IPS-NIHi11 (cell line): Measurements from ENCODE around the gene TCP10L.
"Not testable (repeated sequence)": the region's sequence is repeated elsewhere in the genome, so short reads cannot be mapped to it uniquely, and the experiment has no call there.

ENCODE experiments used
- DNase-seq: peaks from one replicate; pipeline ENCODE4 v3.0.0; 2012; ENCODE audit warnings: mixed read lengths, low spot score

TCP10L gene, protein sequence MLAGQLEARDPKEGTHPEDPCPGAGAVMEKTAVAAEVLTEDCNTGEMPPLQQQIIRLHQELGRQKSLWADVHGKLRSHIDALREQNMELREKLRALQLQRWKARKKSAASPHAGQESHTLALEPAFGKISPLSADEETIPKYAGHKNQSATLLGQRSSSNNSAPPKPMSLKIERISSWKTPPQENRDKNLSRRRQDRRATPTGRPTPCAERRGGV

DNA sequence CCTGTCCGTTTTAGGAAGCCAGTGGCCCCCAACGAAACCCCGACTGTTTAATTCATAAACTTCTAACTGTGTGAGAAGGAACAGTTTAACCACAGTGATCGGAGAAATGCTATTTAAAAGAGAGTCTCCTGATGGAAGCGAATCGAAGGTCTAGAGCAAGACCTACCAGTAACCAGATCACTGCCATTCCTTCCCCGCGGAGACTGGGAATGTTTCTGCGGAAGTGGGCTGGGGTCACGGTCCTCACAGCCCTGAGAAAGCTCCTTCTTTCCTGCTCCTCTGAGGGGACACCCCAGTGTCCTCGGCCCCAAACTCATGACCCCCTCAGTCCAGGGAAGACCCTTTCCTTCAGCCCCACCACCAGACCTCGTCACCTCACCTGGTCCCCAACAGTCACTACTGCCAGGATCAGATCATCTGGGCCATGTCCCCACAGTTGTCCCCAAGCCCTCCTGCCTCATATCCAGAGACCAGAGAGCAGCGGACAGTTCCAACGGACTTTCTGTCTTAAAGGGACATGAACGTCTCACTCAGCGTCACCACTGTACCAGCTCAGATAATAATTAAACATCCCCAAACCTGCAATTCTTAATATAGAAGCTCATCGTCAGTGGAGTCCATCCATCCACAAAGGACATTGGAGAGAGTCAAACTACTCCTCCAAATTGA is at the start of gene TCP10L:
TSS of gene TCP10L (minus strand) at position 482 of the 669 bp plus-strand sequence. CDS start 1,219 bp downstream, outside the sequence.
- no peak for DNase-seq

DNA sequence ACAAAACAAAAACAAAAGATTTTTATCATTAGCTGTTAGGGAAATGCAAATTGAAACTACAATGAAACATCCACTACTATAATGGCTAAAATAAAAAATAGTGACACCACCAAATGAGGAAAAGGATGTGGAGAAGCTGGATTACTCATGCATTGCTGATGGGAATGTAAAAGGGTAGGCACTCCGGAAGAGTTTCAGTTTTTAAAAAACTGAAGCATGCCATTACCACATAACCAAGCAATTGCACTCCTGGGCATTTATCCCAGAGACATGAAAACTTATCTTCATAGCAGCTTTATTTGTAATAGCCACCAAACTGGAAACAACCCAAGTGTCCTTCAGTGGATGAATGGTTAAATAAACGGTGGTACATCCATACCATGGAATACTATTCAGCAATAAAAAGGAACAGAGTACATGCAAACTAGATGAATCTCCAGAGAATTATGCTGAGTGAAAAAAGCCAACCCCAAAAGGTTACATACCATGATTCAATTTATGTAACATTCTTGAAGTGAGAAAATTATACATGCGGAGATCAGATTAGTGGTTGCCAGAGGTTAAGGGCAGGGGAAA is 41.4 kb upstream of the TCP10L start:
- no peak for DNase-seq

DNA sequence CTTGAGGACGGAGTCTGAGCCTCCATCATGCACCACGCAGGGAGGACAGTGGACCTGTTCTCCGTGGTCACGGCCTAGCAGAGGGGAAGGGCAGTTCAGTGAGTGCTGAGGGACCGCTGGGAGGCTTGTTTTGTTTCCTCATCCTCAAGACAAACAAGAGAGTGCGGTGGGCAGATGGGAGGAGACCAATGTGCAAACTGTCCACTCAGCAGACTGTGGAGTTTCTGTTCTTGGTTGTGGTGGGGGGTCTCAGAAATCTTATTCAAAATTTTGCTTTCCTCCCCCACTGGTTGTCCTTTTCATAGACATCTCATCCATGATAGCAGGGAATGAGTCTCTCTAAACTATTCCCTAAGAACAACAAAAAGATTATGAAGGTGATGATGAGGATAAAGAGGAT is 32.9 kb upstream of the TCP10L start:
- not testable (repeated sequence) for DNase-seq

DNA sequence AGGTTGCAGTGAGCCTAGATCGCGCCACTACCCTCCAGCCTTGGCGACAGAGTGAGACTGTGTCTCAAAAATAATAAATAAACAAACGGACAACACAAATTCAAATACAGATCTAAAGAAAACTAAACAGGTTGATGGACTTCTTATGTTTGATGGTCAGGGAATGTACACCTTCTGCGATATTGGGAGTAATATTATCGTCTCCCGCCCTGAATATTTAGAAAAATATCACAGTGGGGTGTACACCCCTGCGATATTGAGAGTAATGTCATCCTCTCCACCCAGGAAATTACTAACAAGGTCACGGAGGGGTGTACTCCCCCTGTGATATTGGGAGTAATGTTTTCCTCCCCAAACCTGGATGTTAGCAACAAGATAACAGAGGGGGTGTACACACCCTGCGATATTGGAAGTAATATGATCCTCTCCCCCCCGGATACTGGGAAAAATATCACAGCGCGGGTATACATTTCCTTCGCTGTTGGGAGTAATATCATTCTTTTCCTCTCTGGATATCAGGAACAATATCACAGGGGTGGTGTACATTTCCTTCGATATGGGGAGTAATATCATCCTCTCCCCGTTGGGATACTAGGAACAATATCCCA is 28.2 kb upstream of the TCP10L start:
- no peak for DNase-seq

DNA sequence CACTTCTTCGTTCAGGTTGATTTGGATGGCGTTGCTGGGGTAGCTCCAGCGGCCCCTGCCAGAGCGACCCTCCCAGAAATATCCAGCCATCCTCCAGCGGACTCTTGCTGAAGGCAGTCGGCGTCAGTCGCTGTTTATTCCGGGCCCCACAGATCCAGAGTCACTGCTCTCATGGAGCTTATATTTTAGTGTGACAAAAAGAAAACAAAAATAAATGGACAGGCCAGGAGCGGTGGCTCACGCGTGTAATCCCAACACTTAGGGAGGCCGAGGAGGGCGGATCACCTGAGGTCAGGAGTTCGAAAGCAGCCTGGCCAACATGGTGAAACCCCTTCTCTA is 27.6 kb upstream of the TCP10L start:
- no peak for DNase-seq

DNA sequence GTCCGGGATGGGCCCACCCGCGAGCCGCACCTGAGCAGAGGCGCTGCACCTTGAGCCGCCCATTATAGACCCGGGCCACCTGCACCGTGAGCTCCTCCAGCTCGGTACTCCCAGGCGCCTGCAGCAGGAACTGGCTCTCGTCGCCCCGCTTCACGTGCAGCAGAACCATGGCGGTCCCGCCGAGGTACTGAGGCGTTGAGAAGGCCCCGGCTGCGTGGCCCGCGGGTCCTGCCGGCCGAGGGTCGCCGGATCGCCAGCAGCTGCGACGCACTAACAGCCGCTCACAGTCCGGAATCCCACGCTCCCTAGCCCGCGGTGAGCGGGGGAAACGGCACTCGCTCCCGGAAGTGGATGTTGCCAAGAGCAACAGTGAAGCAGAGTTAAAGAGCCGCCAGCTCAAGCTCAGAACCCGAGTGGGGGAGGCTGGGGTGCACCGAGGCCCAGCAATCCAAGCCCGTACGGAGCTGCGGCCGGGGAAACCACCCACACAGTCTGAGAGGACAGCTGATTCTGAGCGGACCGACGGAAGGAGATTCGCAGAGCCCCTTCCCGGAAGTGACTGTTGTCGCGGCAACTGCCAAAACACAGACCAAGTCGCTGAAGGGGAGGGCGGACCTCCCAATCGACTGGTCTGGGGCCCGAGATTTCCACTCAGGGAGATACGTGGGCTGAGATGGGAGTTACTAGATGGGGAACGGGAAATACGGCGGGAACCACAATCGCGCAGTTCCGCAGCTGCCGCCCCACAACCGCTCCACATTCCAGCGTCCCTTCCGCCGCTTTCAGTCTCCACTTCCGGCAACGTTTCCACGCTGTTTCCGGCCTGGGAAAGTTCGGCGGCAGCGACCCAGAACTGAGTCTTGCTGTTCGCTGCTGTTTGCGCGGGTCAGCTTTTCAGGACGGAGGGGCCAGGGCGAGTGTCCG is 27.0 kb upstream of the TCP10L start, which contains the start of gene CFAP298:
TSS of gene CFAP298 (minus strand) at position 303 of the 924 bp plus-strand sequence. CDS start at position 169, 134 bp downstream.
- peak; percentile 85 for DNase-seq

DNA sequence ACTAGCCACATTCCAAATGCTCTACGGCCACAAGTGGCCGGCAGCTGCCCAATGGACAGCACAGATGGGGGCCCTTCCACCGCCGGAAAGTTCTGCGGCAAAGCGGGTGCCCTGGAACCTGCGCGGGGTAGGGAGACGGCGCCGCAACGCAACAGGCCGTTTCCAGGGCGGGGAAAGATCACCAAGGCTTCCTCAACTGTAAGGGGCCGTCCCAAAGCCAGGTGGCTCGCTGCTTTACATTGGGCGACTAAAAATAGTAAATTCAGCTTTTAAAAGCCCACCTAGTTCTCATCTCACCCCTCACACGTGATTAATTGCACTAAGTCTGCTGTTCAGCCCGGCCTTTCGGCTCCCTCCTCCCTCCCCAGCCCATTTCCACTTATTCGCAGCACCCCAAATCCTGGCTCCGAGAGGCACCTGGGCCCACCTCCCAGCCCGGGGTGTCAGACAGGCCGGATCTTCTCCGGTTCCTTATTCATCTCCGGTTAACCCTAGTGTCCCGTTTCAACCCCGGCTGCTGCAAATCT is 26.2 kb upstream of the TCP10L start:
- peak; percentile 46 for DNase-seq

DNA sequence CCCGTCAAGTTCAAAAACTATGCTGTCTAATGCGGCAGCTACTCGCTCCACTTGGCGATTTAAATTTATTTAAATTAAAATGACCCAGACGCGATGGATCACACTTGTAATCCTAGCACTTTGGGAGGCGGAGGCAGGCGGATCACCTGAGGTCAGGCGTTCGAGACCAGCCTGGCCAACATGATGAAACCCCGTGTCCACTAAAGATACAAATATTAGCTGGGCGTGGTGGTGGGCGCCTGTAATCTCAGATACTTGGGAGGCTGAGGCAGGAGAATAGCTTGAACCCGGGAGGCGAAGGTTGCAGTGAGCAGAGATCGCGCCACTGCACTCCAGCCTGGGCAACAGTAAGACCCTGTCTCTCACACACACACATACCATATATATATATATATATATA is 25.6 kb upstream of the TCP10L start:
- DNase-seq: not testable (repeated sequence)

DNA sequence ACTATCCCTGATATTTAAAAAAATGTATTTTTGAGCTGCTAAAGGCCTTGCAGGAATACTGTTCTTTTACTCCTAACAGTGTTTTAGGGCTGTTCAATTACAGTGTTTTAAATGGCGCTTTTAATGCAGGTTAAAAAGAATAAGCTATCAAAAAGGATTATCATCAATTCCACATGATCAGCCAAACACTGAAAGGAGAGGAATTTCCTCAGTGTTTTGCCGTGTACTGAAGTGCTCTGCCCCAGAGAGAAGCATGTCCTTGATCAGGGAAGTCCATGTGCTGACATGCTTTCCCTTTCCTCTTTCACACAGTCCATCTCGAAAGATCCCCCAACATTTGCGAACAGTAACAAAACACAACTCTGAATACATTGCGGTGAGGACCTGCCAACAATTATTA is 23.5 kb upstream of the TCP10L start:
- DNase-seq: no peak

DNA sequence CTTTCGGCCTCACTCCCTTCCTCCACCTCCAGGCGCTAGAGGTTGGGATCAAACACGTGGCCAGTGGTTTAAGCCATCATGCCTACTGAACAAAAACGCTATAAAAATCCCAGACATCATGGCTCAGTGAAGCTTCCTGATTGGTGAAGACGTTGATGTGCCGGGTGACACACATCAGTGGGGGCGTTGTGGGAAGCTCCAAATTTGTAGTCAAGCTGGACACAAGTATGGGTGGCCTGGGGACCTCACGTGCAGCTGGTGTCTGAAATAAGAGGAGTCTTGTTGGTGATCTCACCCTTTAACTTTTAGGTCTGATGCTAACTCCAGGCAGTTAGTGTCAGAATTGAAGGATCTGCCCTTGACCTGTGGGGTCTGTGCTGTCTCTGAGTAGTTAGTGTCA is 20.1 kb upstream of the TCP10L start:
- no peak for DNase-seq

DNA sequence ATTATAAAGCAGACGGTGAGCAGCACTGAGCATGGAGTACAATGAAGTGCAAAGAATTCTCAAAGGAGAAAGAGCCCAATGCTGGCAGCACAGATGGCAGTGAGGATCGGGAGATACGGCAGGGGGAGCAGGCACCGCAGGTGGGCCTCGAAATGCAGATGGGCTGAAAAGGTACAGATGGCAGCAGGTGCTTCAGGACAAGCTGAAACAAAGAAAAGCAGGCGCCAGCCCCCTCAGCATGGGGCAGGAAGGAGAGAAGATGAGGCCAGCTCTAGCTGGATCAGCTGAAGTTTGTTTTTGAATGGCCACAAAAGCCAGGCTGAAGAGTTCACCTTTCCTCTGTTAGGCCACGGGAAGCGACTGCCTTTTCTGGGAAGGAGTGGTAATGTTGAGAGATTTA is 19.1 kb upstream of the TCP10L start:
- peak; percentile 86 for DNase-seq

DNA sequence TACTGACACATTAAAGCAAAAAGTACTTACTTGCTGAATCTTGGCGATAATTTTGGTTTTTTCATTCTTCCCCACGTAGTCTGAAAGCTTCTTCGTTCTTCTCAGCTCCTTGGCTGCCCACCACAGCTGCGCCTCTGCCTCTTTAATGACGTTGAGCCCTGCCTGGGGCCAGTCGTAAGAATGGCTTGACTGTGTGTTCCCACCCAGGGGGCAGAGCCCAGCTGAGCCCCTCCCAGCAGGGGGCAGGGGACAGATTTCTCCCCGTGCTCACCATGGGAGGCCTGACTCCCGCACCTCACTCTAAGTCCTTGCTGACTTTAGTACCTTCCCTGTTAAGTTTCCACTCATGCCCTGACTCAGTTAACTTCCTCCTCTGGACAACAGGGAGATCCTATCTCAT is 17.8 kb upstream of the TCP10L start:
- DNase-seq: no peak

DNA sequence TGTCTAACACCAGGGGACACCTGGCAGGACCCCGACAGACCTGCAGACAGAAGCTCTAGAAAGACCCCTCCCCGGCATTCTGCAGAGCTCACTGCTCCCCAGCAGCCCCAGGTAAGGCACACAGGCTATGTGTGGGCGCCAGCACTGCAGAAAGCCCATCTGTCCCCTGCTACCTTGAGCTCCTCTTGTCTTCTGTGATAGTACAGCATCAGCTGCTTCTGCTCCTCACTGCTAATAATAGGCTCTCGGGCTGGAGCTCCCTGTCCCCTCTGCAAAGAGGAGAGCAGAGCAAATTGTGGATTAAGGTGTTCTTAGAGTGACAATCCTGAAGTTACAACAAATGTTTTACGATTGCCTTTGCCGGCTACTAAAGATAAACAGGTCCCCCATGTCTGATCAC is 16.8 kb upstream of the TCP10L start:
- no peak for DNase-seq

DNA sequence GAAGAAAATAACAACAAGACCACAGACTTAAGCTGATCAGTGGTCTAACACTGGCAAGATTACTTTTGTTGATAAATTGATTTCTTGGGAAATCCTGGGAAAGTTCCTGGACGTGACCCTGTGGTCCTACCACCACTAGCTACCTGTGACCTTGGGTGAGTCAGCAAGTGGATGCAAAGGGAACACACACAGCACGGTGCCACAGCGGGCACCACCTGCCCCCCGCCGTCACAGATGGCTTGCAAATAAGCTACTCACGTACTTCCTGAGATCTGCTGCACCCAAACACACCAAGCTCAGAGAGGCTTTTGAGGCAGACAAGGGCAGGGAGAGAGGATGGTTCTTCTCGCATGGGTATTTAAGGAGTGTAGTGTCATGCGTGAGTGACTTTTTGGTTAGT is 14.2 kb upstream of the TCP10L start:
- no peak for DNase-seq

DNA sequence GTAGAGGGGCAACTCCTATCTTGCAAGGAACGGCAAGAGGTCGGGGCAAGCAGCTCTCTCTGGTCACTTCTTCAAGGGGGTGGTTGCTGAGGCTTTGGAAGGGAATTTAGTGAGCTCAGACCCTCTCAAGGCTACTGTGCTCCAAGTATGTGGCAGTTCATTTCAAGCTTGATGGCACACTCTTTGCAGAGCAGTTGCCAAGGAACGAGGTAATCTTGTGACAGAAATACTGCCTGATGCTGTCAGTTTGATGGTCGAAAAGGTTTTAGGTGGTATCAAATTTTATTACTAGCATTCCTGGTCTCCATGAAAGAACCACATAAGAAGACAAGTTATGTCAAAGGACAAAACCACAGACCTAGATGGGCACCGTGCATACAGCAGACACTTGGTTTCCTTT is 13.8 kb upstream of the TCP10L start:
- no peak for DNase-seq

DNA sequence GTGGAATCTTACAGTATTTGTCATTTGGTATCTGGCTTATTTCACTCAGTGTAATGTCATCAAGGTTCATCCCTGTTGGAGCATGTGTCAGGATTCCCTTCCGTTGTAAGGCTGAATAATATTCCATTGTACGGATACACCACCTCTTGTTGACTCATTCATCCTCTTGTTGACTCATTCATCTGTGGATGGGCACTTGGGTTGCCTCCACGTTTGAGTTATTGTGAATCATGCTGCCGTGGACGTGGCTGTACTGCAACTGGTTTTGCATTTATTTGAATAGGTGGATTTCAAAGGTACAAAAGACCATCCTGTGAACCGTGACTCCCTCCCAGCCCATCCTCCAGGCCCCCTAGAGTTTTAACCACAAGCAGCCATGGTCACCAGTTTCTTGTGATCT is 11.9 kb upstream of the TCP10L start:
- no peak for DNase-seq

DNA sequence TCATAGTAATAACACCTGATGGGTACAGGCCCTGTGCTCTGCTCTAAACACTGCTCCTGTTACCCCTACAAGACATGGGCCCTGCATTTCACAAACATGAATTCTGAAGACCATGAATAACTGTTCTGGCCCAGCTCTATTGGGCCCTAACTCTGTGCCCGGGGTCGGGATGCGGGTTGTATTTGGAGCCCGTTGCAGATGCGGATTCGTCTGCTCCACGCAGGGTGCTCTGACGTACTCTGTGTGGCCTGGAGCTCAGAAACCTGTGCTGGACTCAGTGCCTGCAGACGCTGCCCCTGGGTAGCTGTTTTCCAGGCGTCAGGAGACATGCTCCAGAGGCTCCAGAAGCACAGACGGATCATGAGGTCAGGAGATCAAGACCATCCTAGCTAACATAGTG is 10.1 kb upstream of the TCP10L start:
- DNase-seq: no peak

DNA sequence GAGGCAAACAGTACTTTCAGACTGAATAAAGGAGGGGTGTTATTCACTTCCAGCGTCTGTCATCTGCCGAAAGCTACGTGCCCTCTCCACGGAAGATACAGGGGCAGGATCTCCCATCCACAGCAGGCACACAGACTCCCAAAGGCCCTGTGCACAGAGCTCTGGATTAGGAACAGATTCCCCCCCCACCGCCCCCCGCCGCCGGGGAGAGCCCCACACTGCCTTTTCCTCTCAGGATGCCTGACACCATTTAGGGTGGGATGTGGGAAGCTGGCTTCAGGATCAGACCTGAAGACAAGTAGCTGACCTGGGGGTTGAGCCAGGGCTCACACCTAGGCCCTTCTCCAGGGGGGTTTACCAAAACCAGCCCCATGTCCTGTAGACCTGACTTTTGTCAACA is 8.4 kb upstream of the TCP10L start:
- no peak for DNase-seq

DNA sequence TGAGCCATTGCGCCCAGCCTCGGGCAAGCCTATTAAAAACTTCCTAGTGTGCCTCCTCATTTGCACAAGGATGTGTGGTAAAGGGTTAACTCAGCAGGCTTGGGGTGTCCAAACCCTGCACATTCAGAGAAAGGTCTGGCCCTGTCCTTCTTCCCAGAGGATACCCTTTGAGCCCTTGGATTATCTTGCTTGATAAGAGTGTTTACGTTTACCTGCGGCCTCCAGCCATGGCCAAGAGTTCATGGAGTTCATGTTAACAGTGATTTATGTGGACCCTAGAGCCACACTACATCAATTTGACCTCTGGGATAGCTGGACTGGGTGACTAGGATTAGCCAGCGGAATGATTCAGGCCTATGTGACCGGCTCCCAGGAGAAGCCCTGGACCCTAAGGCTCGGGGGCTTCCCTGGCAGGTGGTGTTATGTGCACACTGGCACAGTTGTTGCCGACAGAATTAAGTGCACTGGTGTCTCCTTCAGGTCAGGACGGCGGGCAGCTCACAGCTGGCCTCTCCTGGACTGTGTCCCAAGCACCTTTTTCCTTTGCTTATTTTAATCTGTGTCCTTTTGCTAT is 7.7 kb upstream of the TCP10L start:
- no peak for DNase-seq

DNA sequence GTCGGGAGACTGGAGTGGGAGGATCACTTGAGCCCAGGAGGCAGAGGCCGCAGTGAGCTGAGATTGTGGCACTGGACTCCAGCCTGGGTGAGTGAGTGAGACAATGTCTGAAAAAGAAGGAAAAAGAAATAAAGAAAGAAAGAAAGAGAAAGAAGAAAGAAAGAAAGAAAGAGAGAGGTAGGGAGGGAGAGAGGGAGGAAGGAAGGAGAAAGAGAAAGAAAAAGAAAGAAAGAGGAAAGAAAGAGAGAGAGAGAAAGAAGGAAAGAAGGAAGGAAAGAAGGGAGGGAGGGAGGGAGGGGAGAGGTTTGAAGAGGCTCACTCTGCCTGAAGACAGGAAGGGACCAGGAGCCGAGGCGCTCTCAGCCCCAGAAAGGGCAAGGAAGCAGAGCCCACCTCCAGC is 4.8 kb upstream of the TCP10L start:
- DNase-seq: no peak

DNA sequence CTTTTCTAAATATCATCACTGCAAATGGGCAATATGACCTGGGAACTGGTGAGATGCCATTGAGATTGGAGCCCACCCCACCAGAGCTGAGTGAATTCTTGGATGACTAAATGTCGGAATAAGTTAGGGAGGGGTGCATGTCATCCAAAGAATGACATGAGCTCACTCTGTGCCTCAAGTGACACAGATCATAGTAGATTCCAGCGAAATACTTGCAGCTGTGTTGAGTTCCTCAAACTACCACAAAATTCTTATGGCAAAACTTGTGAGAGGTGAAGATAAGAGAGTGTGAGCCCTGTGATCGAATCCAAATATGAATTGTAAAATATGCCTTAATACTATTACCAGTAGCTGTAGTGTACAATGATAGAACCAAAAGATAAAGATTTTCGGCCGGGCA is 2.3 kb upstream of the TCP10L start:
- DNase-seq: no peak

DNA sequence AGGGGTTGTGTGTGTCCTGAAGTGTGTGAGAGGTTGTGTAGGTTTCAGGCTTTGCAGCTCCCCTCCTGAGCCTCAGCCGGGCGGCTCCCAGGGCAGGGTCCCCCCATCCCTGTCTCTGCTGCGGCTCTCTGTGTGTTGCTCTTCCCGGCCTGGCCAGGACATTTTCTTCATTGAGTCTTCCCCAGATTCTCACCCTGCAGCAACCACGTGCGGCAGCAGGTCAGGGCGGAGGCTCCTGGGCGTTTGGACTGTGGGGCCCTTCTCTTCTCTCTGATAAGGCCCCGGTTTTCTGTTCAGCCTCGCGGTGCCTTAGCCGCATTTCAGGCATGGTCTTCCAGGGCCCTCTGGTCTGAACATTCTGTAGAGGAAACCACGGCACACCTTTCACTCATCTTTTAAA is 1.8 kb upstream of the TCP10L start:
- no peak for DNase-seq
